ENCODE data around the gene KRT73.

Gene KRT73

GRCh38 chr12:52558781-52559445 is 59.4 kb downstream of the KRT73 start:
- DNase-seq (ENCODE audit: low read depth): no peak
- H3K4me3 ChIP-seq (ENCODE audit: low read length): no peak overlapping the region
- no peak for TF ChIP-seq CTCF (IDR thresholded peaks at IDR 0.05; ENCODE audit: insufficient read depth, low read depth, low read length, missing control alignments)
